SK-N-SH (cell line): ENCODE data around the gene MAN2A1. TPM values are rescaled to one million over a fixed set of nuclear protein-coding genes. Genes with fewer than 3 reads are reported as not detected.

Experiments
- CTCF ChIA-PET: fragments of 300-600, 350-600 bp; formaldehyde crosslinking; extraction: SDS; loops from one replicate; lab custom pipeline; 2021; lab: Yijun Ruan, JAX
- POLR2A ChIA-PET: fragments of 350-600 bp; sonication (Branson Sonifier 250); formaldehyde crosslinking; extraction: SDS; loops from one replicate; lab custom pipeline; 2020; ENCODE audit warnings: antibody characterized with exemption, inconsistent platforms; lab: Yijun Ruan, JAX
- DNase-seq: peaks from one replicate; pipeline ENCODE4 v3.0.0; 2012
- H2AFZ ChIP-seq: fragments of 200-600 bp; sonication (generic); 2 replicates; pipeline ENCODE4 v1.8.1; 2016; ENCODE audit warnings: antibody characterized with exemption, mild to moderate bottlenecking, low read depth
- H3F3A ChIP-seq: fragments of 200-600 bp; sonication (generic); replicated peaks from 2 replicates; pipeline ENCODE3; 2016; ENCODE audit warnings: antibody characterized with exemption, mild to moderate bottlenecking; ENCODE audit not compliant: insufficient read depth
- H3K27ac ChIP-seq, 2 experiments: fragments of 200-500 bp in 1 of 2; fragments of 200-600 bp in 1 of 2; sonication (Bioruptor generic) in 1 of 2; sonication (generic), shearing (Covaris generic) in 1 of 2; 2 replicates each; pipeline versions ENCODE4 v1.5.1 to v1.6.1; 2014 to 2016; ENCODE audit warnings: low read depth in 2 of 2, inconsistent platforms in 1 of 2, low read length in 1 of 2, mild to moderate bottlenecking in 1 of 2, mixed read lengths in 1 of 2
- H3K27me3 ChIP-seq: fragments of 200-600 bp; sonication (generic), shearing (Covaris generic); 2 replicates; pipeline ENCODE4 v1.6.1; 2016; ENCODE audit warnings: mixed run types; ENCODE audit not compliant: insufficient read depth
- H3K36me3 ChIP-seq, 2 experiments: fragments of 200-500 bp in 1 of 2; fragments of 200-600 bp in 1 of 2; sonication (Bioruptor generic) in 1 of 2; sonication (generic) in 1 of 2; replicated peaks in 1 of 2; 2 replicates each; pipeline versions ENCODE3 to v1.5.1; 2014 to 2016; ENCODE audit warnings: low read length in 1 of 2, mild to moderate bottlenecking in 1 of 2; ENCODE audit not compliant: insufficient read depth in 2 of 2, control insufficient read depth in 1 of 2
- H3K4me1 ChIP-seq, 2 experiments: fragments of 200-500 bp in 1 of 2; fragments of 200-600 bp in 1 of 2; sonication (Bioruptor generic) in 1 of 2; sonication (generic), shearing (Covaris generic) in 1 of 2; 2 replicates each; pipeline versions ENCODE4 v1.5.1 to v1.6.1; 2014 to 2016; ENCODE audit warnings: low read depth in 1 of 2, low read length in 1 of 2, mixed run types in 1 of 2; ENCODE audit not compliant: insufficient read depth in 2 of 2, control insufficient read depth in 1 of 2
- H3K4me2 ChIP-seq: fragments of 200-600 bp; sonication (generic), shearing (Covaris generic); 2 replicates; pipeline ENCODE4 v1.6.1; 2017; ENCODE audit warnings: mixed run types
- H3K4me3 ChIP-seq, 2 experiments: fragments of 200-500 bp in 1 of 2; fragments of 200-600 bp in 1 of 2; sonication (Bioruptor generic) in 1 of 2; sonication (generic), shearing (Covaris generic) in 1 of 2; 2 replicates each; pipeline versions ENCODE4 v1.5.1 to v1.8.1; 2014 to 2016; ENCODE audit warnings: low read depth in 2 of 2, inconsistent platforms in 1 of 2, low read length in 1 of 2, mild to moderate bottlenecking in 1 of 2, mixed read lengths in 1 of 2, moderate library complexity in 1 of 2
- H3K79me2 ChIP-seq: fragments of 200-600 bp; sonication (generic); 2 replicates; pipeline ENCODE4 v1.8.1; 2017; ENCODE audit warnings: mild to moderate bottlenecking; ENCODE audit not compliant: insufficient read depth
- H3K9ac ChIP-seq: fragments of 200-600 bp; sonication (generic); 2 replicates; pipeline ENCODE4 v1.6.1; 2017; ENCODE audit warnings: mixed run types
- H3K9me2 ChIP-seq: fragments of 200-600 bp; sonication (generic); 2 replicates; pipeline ENCODE4 v1.6.1; 2017; ENCODE audit warnings: mixed run types
- H3K9me3 ChIP-seq: fragments of 200-600 bp; sonication (generic); 2 replicates; pipeline ENCODE4 v1.6.1; 2017; ENCODE audit warnings: mixed run types, mild to moderate bottlenecking, moderate library complexity
- H4K20me1 ChIP-seq: fragments of 200-600 bp; sonication (generic); 2 replicates; pipeline ENCODE4 v1.6.1; 2017; ENCODE audit warnings: mild to moderate bottlenecking, mixed run types; ENCODE audit not compliant: insufficient read depth
- CHD2 ChIP-seq: fragments of 150-350 bp; IDR thresholded peaks from 2 replicates; pipeline ENCODE4 v1.6.1; 2018; ENCODE audit warnings: low read length; ENCODE audit not compliant: partially characterized antibody
- EP300 ChIP-seq, 2 experiments: IDR thresholded peaks; 2 replicates each; pipeline versions ENCODE4 v1.4.0 to v1.6.1; 2012; ENCODE audit warnings: borderline replicate concordance in 1 of 2, low read depth in 1 of 2, low read length in 1 of 2
- EZH2phosphoT487 ChIP-seq: fragments of 200-600 bp; sonication (generic); IDR thresholded peaks from 2 replicates; pipeline ENCODE4 v1.6.1; 2017; ENCODE audit warnings: low read depth, mixed run types, mild to moderate bottlenecking, antibody characterized with exemption, moderate library complexity, borderline replicate concordance
- FOSL2 ChIP-seq: IDR thresholded peaks from 2 replicates; pipeline ENCODE4 v1.4.0; 2012; ENCODE audit warnings: low read depth, mild to moderate bottlenecking, moderate library complexity, borderline replicate concordance
- FOXJ3 ChIP-seq: sonication (generic); formaldehyde crosslinking; IDR thresholded peaks from 2 replicates; pipeline ENCODE4 v1.5.1; 2020; ENCODE audit warnings: mild to moderate bottlenecking, missing genetic modification reagents
- FOXM1 ChIP-seq: IDR thresholded peaks from 2 replicates; pipeline ENCODE4 v1.4.0; 2012; ENCODE audit warnings: low read depth, mild to moderate bottlenecking
- GABPA ChIP-seq: IDR thresholded peaks from 2 replicates; pipeline ENCODE4 v1.4.0; 2012; ENCODE audit warnings: low read depth, mild to moderate bottlenecking
- GATA2 ChIP-seq: sonication (generic); formaldehyde crosslinking; IDR thresholded peaks from 2 replicates; pipeline ENCODE4 v1.5.0; 2020; ENCODE audit warnings: mild to moderate bottlenecking, missing genetic modification reagents
- IRF3 ChIP-seq: fragments of 150-350 bp; IDR thresholded peaks from 2 replicates; pipeline ENCODE4 v1.6.1; 2016; ENCODE audit warnings: mild to moderate bottlenecking, low read depth, low read length
- JUND ChIP-seq: IDR thresholded peaks from 2 replicates; pipeline ENCODE4 v1.4.0; 2012
- MAX ChIP-seq: IDR thresholded peaks from 2 replicates; pipeline ENCODE4 v1.4.0; 2012; ENCODE audit warnings: low read depth
- MEF2A ChIP-seq: IDR thresholded peaks from 2 replicates; pipeline ENCODE4 v1.4.0; 2012; ENCODE audit warnings: low read depth, borderline replicate concordance
- MXI1 ChIP-seq: IDR thresholded peaks from 2 replicates; pipeline ENCODE4 v1.6.1; 2012; ENCODE audit warnings: mild to moderate bottlenecking, low read depth, low read length, improper control_type of control experiment
- NRF1 ChIP-seq: IDR thresholded peaks from 2 replicates; pipeline ENCODE4 v1.6.1; 2012; ENCODE audit warnings: low read depth, mild to moderate bottlenecking, low read length
- POLR2AphosphoS5 ChIP-seq: IDR thresholded peaks from 2 replicates; pipeline ENCODE4 v1.6.1; 2012; ENCODE audit warnings: low read depth, low read length
- RXRA ChIP-seq: IDR thresholded peaks from 2 replicates; pipeline ENCODE4 v1.4.0; 2012; ENCODE audit warnings: low read depth, mild to moderate bottlenecking, borderline replicate concordance
- TCF12 ChIP-seq: IDR thresholded peaks from 2 replicates; pipeline ENCODE4 v1.4.0; 2012
- TEAD4 ChIP-seq: IDR thresholded peaks from 2 replicates; pipeline ENCODE4 v1.4.0; 2012; ENCODE audit warnings: mild to moderate bottlenecking, borderline replicate concordance; ENCODE audit not compliant: insufficient read depth
- USF1 ChIP-seq: IDR thresholded peaks from 2 replicates; pipeline ENCODE4 v1.4.0; 2012; ENCODE audit warnings: low read depth, borderline replicate concordance
- USF2 ChIP-seq: fragments of 150-350 bp; IDR thresholded peaks from 2 replicates; pipeline ENCODE4 v1.6.1; 2017; ENCODE audit warnings: antibody characterized with exemption, low read length, low read depth, borderline replicate concordance
- ZBTB33 ChIP-seq: IDR thresholded peaks from 2 replicates; pipeline ENCODE4 v1.4.0; 2012; ENCODE audit warnings: low read depth, borderline replicate concordance
- WGBS: methylation state at CpG from one replicate; pipeline ENCODE4 v1.1.6; 2017; ENCODE audit warnings: low lambda C conversion rate; 5-methylcytosine and 5-hydroxymethylcytosine counted together
- polyA plus RNA-seq, 3 experiments: library from polyadenylated mRNA; depleted of rRNA; stranded (reverse); fragments of >200 nt; gene quantifications; 2 replicates each; pipeline ENCODE4 v1.2.3, GENCODE V29; 2012

Gene MAN2A1
- polyA plus RNA-seq, 1 of the 3 experiments (the other 2 are of a cell fraction) = 19.7 TPM

- Histone ChIP-seq H3K27me3 (no peaks in the 10 kb centered on the region), H3K4me2 (no peak overlapping the region), H3K9ac (no peak overlapping the region), H3K4me3 (no peak overlapping the region), H3K36me3 (no peaks in the 10 kb centered on the region), H3K9me3 (no peaks in the 10 kb centered on the region), H3K9me2 (no peaks in the 10 kb centered on the region), H3F3A (peaks cover 7% of the 10 kb centered on the region), H3K79me2 (no peaks in the 10 kb centered on the region), H4K20me1 (no peaks in the 10 kb centered on the region), H3K4me1 (peaks cover 0 to 11% of the 10 kb centered on the region in 2 experiments; a peak in 1 of 4 replicates), H3K27ac (no peak overlapping the region), H2AFZ (no peak overlapping the region)
- no peak for DNase-seq
- POLR2A ChIA-PET = no interaction called here
- TF ChIP-seq USF1 (no peak), MXI1 (no peak), ZBTB33 (no peak), FOXM1 (no peak)
- WGBS = 65% methylated on average over 2 of the region's 2 CpGs
- CTCF ChIA-PET = no interaction called here
Observed at GRCh38 chr5:109653042-109653441, 36.7 kb upstream of the MAN2A1 start.

GRCh38 chr5:109653561-109654239 lies 36.0 kb upstream of the MAN2A1 start:
- H3K4me3 ChIP-seq = no peak overlapping the region
- H3K4me1 ChIP-seq = peaks cover 0 to 11% of the 10 kb centered on the region in 2 experiments; a peak in 1 of 4 replicates
- no peaks in the 10 kb centered on the region for H3K9me2 ChIP-seq
- no peak overlapping the region for H3K9ac ChIP-seq
- no peak overlapping the region; the same call in 1 of the 2 replicates for H2AFZ ChIP-seq
- CTCF ChIA-PET = no interaction called here
- H3K36me3 ChIP-seq = no peaks in the 10 kb centered on the region
- peaks cover 7% of the 10 kb centered on the region for H3F3A ChIP-seq
- H3K27ac ChIP-seq = no peak overlapping the region
- H4K20me1 ChIP-seq = no peaks in the 10 kb centered on the region
- H3K4me2 ChIP-seq = no peak overlapping the region
- no peak for DNase-seq
- no peaks in the 10 kb centered on the region for H3K27me3 ChIP-seq
- 70% methylated on average over 3 of the region's 3 CpGs for WGBS
- H3K9me3 ChIP-seq = no peaks in the 10 kb centered on the region
- POLR2A ChIA-PET = no interaction called here
- no peaks in the 10 kb centered on the region for H3K79me2 ChIP-seq
- TF ChIP-seq FOSL2 (no peak), IRF3 (no peak), RXRA (no peak), CHD2 (no peak), MAX (no peak), JUND (no peak), NRF1 (no peak), EZH2phosphoT487 (no peak), POLR2AphosphoS5 (no peak), GATA2 (no peak), FOXJ3 (CRISPR knock-in tag) (no peak), MEF2A (no peak), USF2 (no peak), GABPA (no peak), TEAD4 (no peak), TCF12 (no peak), EP300 (IDR thresholded peaks at IDR 0.05; ENCODE audit: borderline replicate concordance in 1 of 2, low read depth in 1 of 2, low read length in 1 of 2) (no peak)
